Superior temporal gyrus (tissue), 1 donor: Measurements from ENCODE around the gene GALP.
A peak's percentile ranks its signal among the peaks of the same experiment; 100 is the strongest.
"Not testable (repeated sequence)": the region's sequence is repeated elsewhere in the genome, so short reads cannot be mapped to it uniquely, and the experiment has no call there.

Experiments
- DNase-seq: peaks from one replicate; pipeline ENCODE4 v3.0.0-alpha.2; 2016; ENCODE audit errors: extremely low spot score

GALP gene

GRCh38 chr19:56175861-56176307 lies at the start of gene GALP:
GALP (plus strand) TSS chr19:56176008; CDS start chr19:56177109, 1,101 bp downstream.
- not testable (repeated sequence) for DNase-seq

- DNase-seq: no peak
Measured at GRCh38 chr19:56126983-56127780, 48.6 kb upstream of the GALP start.

GRCh38 chr19:56130006-56130405 lies 45.8 kb upstream of the GALP start:
- DNase-seq: no peak

- DNase-seq: no peak
Measured at GRCh38 chr19:56131651-56132050, 44.2 kb upstream of the GALP start.

- DNase-seq: no peak
Measured at GRCh38 chr19:56132316-56132822, 43.4 kb upstream of the GALP start.

- DNase-seq: no peak
Measured at GRCh38 chr19:56133858-56134653, 41.8 kb upstream of the GALP start.

- no peak for DNase-seq
Measured at GRCh38 chr19:56134654-56134921, 41.2 kb upstream of the GALP start.

GRCh38 chr19:56136362-56136761 lies 39.4 kb upstream of the GALP start:
- DNase-seq: no peak

GRCh38 chr19:56137405-56137804 lies 38.4 kb upstream of the GALP start:
- DNase-seq: no peak

GRCh38 chr19:56138069-56138468 lies 37.7 kb upstream of the GALP start:
- no peak for DNase-seq

- no peak for DNase-seq
Measured at GRCh38 chr19:56139847-56140582, 35.8 kb upstream of the GALP start.

- DNase-seq: peak; percentile 100
Measured at GRCh38 chr19:56140583-56141416, 35.0 kb upstream of the GALP start, which contains the start of gene ZNF444. ZNF444 (plus strand) TSS chr19:56141287; CDS start chr19:56146912, 5,625 bp downstream.

GRCh38 chr19:56141417-56141993 lies 34.3 kb upstream of the GALP start:
- no peak for DNase-seq

- DNase-seq: no peak
Measured at GRCh38 chr19:56142087-56142787, 33.6 kb upstream of the GALP start.

- no peak for DNase-seq
Measured at GRCh38 chr19:56142897-56143434, 32.8 kb upstream of the GALP start.

- DNase-seq: no peak
Measured at GRCh38 chr19:56144376-56144775, 31.4 kb upstream of the GALP start.

- no peak for DNase-seq
Measured at GRCh38 chr19:56144831-56145230, 31.0 kb upstream of the GALP start.

GRCh38 chr19:56145698-56146097 lies 30.1 kb upstream of the GALP start:
- no peak for DNase-seq

- DNase-seq: no peak
Measured at GRCh38 chr19:56146904-56147303, 28.9 kb upstream of the GALP start.

GRCh38 chr19:56147307-56147706 lies 28.5 kb upstream of the GALP start:
- no peak for DNase-seq
